Cerebellar nuclear complex (tissue), 1 donor: Measurements from ENCODE around the gene NMT1.
"Not testable (repeated sequence)": the region's sequence is repeated elsewhere in the genome, so short reads cannot be mapped to it uniquely, and the experiment has no call there.

Source experiments
- DNase-seq, 2 experiments: peaks; one replicate each; lab custom pipeline; 2025; lab: John Stamatoyannopoulos, UW

The NMT1 gene

DNA sequence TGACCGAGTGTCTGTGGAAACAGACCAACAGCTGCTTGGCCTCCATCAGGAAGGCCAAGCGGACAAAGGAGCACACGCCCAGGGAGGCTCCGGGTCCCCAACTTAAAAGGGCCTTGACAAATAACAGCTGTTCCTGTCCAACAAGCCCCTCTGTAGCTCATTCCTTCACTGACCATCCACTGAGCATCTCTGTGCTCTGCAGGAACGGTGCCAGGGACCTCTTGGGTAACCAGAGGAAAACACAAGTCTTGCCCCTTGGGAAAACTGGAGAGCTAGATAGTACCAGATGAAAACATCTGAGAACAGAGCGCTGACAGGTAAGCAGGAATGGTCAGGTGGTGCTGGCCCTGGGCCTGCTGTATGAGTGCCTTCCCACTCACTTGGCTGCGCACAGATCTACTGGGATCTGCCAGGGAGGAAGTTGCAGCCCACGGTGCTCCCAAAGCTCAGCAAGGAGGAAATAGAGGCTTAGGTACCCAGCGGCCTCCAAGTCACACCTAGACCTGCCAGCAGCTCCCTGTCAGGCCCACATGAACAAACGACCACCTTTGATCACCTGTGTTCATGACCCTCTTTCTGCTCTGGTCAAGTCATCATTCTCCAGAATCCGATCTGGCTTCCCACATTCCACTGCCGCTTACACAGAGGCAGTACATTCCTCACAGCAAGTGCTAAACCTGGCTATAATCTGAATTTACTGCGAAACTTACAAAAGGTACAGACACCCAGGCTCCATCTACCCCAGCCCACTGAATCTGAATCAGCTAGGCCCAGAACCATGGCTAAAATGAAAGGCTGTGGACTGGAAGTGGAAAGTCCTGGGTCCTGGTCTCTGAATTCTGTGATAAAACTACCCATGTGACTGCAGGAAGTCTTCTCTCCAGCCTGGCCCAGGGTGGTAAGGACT lies 22.1 kb upstream of the NMT1 start:
- DNase-seq, result no peak

DNA sequence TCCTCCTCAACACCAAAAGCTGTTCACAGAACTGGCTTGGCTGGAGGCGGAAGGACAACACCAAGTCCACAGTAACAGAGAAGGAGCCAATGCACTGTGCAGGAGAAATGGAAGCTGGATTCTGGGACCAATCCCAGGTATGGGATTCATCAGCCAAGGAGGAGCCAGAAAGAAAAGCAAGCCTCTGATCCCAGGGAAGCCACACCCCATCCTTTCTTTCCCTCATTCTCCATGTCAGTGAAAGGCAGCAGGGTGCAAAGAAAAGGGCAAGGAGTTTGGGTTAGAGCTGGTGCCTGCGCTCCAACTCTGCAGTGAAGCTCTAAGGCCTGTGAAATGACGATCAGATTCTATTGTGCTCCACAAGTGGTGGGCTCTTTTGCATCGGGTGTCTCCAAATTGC lies 20.7 kb upstream of the NMT1 start:
- DNase-seq, result no peak

DNA sequence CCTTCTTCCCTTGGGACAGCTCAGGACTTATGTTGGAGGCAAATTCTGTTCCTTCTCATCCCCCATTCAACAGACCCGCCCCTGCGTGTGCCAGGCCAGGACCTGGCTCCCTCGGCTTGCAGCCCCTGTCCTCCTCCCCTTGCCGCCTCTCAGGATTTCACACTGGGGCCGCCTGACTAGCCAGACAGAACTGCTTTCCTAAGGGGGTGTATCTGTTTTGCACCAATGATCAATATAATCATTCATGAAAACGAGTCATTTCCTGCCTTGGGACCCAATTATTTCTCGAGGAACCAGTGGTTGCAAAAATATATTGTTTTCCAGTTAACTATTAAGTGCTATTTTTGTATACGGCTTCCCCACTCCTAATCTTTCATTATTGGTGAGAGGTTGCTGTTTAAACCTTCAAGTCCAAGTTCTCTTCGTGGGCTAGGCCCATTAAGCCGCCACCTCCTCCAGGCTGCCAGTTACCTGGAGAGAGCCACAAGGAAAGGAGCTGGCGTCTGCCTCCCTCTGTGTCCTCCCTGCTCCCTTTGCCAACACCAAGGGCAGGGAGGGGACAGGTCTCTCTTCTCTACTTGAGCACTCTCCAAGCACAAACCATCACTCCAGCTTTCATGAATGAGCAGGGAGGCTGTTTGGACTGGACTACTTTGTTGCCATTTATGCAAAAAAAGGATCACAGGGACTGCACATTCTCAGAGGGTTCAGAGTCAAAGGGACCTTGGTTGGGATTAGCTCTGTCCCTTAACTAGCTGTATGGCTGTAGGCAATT lies 18.6 kb upstream of the NMT1 start:
- no peak for DNase-seq

DNA sequence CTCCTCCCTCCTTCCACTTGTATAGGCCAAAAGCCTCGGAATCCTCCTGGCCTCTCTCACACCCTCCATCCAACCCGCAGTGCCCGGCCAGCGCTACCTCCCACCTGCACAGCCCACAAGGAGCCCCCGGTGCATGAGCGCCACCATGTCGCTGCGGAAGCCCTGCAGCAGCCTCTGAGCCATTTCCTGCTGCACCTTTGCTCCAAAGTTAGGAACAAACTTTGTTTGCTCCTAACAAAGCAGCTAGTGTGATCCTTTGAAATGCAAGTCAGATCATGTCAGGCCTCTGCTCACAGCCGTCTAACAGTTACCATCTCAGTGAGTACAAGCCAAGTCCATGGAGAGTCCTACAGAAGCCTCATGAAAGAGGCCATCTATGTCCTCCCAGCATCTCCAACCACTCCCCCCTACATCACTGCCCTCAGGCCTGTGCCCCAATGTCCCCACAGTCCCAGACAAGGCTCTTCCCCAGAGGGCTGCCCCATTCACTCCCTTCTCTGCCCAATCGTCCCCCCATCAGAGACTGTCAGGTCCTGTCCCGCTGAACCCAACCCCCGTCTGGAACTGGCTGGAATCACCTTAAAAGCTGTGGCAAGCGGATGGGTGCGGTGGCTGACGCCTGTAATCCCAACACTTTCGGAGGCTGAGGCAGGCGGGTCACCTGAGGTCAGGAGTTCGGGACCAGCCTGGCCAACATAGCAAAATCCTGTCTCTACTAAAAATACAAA lies 17.1 kb upstream of the NMT1 start:
- DNase-seq, result no peak

DNA sequence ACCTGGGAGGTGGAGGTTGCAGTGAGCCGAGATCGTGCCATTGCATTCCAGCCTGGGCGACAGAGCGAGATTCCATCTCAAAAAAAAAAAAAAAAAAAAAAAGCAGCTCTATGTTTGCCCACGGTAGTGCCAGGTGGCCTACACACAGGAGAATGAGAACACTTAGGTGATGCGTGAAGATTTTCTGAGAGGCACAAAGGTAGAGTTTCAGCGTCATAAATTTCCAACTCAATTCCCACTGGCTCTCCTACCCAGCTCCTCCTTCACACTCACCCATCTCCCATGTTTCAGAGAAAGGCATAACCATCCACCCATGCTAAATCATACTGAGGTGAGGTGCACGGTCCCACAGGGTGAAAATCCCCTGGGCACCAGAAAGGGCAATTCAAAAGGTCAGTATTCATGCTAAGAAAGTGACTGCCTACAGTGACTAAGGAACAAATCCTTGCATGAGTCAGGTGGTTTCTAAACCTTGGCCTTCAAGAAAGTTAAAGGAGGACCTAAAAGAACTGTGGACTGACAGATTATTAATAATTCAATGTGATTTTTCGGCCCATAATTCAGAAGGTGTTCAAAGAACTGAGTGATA lies 14.5 kb upstream of the NMT1 start:
- DNase-seq, result no peak

DNA sequence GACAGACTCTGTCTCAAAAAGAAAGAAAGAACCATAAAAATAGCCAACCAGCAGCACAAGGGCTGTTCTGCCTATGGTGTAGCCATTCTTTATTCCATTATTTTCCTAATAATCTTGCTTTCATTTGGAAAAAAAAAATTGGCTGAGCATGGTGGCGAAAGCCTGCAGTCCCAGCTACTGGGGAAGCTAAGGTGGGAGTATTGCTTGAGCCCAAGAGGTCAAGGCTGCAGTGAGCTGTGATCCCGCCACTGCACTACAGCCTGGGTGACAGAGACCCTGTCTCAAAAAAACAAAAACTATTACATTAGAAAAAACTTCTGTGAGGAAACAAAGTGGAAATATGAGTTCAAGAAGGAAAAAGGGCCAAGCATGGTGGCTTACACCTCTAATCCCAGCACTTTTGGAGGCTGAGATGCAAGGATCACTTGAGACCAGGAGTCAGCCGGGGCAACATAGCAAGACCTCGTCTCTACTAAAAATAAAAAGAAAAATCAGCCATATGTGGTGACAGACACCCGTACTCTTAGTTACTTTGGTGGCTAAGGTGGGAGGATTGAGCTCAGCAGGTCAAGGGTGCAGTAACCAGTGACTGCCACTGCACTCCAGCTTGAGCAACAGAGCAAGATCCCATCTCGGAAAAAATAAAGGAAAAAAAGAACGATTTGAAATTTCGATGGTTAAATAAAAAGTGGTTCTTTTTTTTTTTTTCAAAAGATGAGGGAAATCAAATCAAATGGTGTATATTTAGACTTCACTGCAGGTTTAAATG lies 12.1 kb upstream of the NMT1 start:
- DNase-seq, result no peak

DNA sequence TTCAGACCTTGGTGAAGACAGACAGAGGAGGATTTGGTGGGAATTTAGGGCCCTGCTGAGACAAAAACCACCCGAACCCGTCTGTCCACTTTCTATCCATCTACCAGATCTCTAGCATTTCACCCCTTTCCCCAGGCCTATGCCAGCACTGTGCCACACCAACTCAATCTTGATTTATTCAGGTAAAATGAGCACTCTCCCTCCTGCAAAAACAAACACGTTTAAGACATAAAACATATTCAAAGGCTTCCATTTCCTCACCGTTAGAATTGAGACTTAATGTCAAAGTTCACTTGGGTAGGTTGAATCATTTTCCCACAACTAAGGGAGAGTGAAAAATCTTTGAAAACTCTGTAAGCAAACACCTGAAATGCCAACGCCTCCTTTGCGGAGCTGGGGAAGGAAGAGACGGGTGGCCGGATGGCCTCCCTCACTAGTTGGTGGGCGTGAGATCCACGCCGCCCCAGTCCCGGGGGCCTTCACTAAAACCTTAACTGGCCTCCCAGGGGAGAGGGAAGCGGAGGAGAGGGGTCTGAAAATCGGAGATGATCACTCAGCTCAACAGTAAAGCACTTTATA lies 10.5 kb upstream of the NMT1 start:
- DNase-seq, result no peak

DNA sequence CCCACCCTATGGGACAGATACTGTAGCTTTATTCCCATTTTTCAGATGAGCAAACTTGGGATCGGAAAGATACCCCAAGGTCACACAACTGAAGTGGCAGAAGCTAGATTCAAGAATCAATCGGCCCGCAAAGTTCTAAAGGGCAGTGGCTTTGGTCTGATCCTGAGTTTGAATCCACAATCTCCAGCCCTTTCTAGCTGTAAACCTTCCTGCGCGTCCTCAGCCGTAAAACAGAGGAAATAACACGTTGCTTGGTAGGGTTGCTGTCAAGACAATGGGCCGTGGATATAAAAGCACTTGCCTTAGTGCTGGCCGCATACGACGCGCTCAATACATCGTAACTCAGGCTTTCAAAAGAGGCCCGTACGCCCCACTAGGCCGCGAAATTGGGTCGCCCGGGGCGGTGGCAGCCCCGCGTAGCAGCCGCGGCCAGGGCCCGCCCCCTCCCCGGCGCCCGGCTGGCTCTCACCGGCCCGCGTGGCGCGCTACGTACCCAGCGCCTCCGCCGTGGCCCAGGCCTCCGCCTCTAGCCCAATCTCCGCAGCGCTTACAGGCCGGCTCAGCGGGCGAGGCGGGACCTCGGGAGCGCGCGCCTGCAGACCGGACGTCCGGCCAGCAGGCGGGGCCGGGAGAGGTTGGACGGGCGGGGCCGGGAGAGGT lies 9.9 kb upstream of the NMT1 start, which contains the start of gene DCAKD:
DCAKD (minus strand) TSS at position 573 of the 660 bp plus-strand sequence. CDS start 16,747 bp downstream, outside the sequence.
- DNase-seq, result peak; percentile 48 to 60

DNA sequence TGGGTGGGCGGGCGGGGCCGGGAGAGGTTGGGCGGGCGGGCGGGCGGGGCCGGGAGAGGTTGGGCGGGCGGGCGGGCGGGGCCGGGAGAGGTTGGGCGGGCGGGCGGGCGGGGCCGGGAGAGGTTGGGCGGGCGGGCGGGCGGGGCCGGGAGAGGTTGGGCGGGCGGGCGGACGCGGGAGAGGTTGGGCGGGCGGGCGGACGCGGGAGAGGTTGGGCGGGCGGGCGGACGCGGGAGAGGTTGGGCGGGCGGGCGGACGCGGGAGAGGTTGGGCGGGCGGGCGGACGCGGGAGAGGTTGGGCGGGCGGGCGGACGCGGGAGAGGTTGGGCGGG lies 9.4 kb upstream of the NMT1 start:
- DNase-seq, result not testable (repeated sequence)

DNA sequence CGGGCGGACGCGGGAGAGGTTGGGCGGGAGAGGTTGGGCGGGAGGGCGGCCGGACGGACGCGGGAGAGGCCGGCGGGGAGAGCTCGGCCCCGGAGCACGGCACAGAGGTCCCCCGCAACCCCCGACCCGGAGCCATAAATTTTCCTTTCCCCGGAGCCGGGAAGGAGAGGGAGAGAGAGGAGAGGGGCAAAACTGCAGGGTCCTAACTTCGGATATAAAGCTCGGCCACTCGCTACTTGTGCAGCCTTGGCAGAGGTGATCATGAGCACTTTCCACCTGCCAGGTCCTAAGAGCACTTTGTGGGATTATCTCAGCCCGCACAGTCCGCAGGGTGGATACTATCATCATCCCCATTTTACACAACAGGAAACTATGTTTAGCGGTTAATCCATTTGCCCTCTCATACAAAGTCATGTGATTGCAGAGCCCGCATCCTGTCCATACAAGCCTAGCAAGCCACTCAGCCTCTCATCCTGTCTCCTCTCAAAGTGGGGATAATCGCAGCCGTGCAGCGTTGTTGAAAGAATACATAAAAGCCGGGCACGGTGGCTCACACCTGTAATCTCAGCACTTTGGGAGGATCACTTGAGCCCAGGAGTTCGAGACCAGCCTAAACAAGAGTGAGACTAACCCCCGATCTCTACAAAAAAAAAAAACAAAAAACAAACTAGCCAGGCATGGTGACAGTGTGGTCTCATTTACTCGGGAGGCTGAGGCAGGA lies 8.9 kb upstream of the NMT1 start:
- no peak for DNase-seq

DNA sequence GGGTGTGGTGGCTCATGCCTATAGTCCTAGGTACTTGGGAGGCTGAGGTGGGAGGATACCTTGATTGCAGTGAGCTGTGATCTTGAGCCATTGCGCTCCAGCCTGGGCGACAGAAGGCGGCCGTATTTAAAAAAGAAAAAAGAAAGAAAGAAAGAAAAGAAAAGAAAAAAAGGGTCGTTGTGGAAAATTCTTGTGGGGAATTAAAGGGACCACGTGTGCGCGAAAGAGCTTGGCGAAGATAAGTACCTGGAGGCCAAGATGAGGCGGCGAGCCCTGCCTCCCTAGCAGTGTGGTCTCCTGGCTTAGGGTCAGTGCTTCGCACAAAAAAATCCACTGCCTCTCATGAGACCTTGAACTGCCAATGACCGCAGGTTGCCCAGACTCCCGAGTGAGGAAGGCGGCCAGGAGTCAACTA lies 728 bp upstream of the NMT1 start:
- no peak for DNase-seq

DNA sequence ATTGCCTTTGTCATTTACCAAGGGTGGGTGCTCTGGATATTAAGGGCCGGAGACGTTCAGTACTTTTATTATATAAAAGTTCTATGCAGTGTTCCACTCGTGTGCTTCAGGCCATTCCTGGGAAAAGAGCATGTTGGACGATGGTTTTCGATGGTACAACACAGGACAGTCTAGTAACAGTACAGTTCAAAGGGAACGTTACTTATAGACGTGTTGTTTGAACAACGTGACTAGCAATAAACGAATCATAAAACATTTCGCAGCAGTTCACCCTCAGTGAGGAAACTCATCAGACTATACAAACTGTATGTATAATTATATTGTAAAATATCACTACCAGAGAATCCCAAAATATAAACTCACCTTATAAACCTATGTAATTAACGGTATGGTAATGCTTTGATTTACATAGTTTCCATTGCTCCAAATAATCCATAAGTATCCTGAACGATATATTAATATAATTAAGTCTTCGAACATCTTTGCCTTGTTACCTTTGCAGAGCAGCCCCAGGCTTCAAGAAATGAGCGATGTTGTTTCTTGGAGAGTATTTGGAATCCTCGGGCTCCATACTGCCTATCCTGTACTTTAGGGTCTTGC lies 589 bp downstream of the NMT1 start:
- DNase-seq, result no peak

DNA sequence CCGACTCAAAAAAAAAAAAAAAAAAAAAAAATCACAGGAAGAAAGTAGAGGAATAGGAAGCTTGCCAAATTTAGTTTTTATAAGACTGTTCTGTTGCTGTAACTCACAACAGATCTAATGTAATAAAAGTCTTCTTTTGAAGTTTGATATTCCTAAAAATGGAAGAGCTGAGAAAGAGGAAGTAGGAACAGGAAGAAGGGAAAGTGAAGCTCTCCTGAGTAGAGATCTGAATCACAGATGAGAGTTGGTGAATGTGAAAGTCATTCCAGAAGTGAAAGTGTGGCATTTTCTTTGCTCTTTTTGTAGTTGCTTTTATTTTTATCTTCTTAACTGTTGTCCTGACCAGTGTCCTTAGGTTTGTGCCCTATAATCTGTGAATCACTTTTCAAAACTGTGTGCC lies 2.1 kb downstream of the NMT1 start:
- DNase-seq, result no peak

DNA sequence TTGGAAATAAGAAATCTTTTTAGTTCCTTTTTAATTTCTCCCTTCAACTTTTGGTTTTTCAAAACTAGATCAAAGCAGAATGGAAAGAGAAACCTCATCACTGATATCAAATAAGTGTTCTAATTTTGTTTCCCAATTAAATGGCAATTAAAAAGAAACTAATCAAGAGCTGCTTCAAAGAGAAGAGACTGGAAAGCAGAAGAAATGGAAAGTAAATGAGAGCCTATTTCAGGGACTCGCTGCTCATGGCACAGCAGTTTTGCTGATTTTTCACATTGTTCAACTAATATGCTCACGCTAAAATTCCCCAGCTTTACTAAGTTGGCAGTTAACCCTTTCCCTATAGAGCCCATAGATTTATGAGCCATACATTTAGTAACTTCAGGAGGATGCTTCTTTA lies 6.5 kb downstream of the NMT1 start:
- DNase-seq, result no peak

DNA sequence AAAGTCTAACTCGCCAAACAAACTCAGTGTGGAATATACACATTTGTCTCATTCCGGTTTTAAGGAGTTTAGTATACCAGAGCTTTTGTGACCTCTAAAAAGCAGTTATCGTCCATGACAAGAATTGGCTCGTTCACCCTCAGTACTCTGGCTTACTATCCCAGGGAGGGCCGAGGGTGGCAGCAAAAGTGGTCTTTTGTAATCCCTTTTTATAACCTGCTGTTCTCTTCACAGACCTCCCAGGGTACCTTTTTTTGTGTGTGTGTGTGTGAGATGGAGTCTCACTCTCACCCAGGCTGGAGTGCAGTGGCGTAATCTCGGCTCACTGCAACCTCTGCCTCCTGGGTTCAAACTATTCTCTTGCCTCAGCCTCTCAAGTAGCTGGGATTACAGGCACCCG lies 8.9 kb downstream of the NMT1 start:
- DNase-seq, result no peak

DNA sequence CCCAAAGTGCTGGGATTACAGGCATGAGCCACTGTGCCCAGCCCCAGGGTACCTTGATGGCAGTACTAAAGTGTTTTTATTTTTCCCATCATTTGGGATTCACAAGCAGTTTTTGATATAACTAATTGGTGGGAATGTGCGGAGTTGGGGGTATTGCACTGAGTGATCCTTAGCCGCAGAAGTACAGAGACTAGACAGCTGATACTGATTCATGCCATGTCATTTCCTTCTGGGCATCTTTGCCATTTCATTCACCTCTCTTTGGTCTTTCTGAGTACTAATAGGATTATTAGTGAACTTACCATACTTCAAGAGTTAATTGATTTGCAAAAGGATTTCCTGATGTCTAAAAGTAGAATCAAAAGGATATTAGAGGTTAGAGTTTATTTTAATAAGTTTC lies 9.7 kb downstream of the NMT1 start:
- DNase-seq, result no peak

DNA sequence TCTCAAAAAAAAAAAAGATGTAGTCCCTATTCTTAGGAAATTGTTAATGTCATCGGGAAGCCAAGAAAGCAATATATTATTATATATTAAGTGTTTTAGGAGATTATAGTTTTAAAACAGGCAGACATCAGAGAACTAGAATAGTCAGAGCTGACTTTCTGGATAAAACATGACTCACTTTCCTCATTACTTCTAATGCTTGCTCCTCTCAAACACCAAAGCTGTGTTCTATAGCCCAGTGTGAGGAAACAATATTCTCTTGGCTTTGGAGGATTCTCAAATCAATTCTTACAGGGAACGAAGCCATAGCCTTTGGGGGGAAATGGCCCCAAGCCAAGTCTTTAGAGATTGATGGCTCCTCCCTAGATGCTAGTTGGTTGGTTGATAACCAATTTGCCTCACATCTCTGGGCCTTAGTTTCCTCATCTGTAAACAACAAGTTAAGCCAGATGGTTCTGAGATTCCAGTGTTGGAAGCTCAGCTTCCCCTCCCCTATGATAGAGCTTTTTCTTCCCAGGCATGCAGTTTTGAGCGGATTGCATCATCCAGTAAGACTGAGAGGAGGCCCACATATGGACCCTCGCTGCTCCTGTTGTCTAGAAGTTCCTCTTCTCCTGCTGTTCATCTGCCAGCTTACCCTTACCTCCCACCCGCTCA lies 12.4 kb downstream of the NMT1 start:
- DNase-seq, result no peak

DNA sequence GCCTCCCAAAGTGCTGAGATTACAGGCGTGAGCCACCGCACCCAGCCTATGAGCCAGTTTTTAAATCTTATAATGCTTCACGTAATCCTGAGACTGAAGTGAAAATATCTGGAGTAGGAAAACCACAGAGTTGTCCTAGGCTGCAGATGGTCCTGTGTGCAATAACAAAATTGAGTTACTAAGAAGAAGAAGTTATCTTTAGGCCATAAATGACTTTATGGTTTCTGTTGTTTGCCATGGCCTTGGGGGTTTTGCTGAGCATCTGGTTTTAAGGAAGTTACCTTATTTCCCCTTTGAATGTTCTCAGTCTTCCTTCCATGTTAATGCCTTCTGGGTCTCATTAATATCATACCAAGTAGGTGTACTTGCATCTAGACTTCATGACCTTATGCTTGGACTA lies 16.5 kb downstream of the NMT1 start:
- DNase-seq, result no peak
